CD4-positive, alpha-beta T cell treated with Interleukin-15 for 4 hours (primary cell): ENCODE results near the gene FIG4.
"Not testable (repeated sequence)": the region's sequence is repeated elsewhere in the genome, so short reads cannot be mapped to it uniquely, and the experiment has no call there.

ENCODE experiments used
- DNase-seq: peaks from one replicate; pipeline ENCODE4 v3.0.0-alpha.2; 2020; ENCODE audit warnings: low spot score

The FIG4 gene

DNA sequence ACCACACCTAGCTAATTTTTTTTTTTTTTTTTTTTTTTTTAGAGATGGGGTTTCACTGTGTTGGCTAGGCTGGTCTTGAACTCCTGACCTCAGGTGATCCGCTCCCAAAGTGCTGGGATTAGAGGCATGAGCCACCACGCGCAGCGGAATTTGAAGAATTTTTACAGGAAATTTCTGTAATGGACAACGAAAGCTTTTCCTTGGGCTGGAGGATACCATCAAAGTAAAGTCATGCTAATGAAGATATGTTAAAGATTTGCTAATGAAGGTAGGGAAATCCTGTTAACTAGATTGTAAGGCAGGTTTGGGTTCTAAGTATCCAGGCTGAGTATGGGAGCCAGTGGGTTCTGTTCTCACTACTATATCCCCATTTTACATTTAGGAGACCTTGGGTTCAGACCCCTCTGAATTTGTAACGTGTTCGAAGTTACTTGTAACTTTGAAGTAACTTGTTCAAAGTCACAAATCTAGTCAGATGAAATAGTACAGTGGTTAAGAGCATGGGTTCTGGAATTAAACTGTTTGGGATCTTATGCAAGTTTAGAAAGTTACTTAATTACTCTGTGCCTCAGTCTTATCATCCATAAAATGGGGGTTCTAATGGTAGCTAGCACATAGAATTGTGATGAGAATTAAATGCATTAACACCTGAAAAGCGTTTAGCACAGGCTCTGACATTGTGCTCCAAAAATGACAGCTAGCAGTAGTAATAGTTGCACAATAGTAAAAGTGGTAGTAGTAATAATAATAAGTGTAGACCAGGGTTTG lies 163.6 kb downstream of the FIG4 start:
- no peak for DNase-seq

DNA sequence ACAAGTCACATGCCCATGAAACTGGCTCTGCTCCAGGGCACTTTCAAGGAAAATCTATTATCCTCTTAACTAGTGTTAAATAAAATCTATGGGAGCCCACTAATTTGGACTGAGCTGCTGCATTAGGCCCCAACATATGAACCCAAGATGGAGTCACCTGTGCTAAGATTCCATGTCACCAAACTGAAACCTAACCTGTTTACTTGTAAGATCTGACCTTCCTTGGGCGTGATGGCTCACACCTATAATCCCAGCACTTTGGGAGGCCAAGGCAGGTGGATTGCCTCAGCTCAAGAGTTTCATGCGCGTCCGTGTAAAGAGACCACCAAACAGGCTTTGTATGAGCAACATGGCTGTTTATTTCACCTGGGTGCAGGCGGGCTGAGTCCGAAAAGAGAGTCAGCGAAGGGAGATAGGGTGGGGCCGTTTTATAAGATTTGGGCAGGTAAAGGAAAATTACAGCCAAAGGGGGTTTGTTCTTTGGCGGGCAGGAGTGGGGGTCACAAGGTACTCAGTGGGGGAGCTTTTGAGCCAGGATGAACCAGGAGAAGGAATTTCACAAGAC lies 164.5 kb downstream of the FIG4 start:
- DNase-seq: not testable (repeated sequence)

DNA sequence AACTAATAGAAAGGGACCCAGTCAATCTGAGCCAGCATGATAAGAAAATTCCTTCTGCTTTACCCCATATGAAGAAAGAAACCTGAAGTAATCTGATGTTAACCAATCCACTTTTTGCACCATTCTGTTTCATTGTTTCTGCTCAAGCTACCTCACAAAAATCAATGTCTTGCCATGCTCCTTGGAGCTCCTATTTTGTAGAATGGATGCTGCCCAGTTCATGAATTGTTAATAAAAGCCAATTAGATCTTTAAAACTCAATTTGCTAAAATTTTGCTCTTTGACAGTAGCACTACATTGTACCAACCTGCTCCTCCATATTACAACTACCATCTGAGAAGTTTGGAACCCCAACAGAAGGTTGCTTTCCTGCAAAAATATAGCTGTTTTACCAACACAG lies 170.8 kb downstream of the FIG4 start:
- DNase-seq: no peak

DNA sequence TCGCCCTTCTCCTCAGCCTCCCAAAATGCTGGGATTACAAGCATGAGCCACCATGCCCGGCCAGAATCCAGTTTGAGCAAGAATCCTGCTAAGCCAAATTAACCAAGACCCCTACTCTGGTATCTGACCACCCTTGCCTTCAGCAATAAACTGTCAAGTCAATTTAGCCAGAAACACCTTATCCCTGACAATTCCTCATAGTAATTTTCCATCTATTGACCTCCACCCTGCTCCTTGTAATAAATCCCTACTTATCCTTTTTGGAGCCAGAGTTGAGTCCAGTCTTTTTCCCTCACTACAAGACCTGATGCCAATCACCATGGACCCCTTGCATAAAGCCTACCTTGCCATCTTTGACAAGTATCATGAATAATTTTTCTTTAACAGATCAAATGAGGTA lies 173.0 kb downstream of the FIG4 start:
- no peak for DNase-seq

DNA sequence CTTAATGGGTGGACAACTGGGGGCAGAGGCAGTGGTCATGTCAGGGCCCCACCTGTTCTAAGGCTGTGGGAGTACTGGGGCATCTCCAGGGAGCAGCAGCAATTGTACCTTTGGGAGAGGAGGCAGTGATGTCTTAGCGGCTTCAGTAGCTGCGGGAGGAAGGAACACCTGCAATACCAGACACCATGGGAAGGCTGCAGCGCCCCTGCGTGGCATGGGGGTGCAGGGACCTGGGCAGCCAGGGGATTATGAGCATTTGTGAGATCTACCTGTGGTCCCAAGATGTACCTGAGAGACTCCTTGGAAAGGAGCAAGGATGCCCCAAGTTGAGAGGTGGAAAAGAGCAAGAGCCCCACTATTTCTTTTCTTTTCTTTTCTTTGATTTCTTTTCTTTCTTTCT lies 174.9 kb downstream of the FIG4 start:
- no peak for DNase-seq

DNA sequence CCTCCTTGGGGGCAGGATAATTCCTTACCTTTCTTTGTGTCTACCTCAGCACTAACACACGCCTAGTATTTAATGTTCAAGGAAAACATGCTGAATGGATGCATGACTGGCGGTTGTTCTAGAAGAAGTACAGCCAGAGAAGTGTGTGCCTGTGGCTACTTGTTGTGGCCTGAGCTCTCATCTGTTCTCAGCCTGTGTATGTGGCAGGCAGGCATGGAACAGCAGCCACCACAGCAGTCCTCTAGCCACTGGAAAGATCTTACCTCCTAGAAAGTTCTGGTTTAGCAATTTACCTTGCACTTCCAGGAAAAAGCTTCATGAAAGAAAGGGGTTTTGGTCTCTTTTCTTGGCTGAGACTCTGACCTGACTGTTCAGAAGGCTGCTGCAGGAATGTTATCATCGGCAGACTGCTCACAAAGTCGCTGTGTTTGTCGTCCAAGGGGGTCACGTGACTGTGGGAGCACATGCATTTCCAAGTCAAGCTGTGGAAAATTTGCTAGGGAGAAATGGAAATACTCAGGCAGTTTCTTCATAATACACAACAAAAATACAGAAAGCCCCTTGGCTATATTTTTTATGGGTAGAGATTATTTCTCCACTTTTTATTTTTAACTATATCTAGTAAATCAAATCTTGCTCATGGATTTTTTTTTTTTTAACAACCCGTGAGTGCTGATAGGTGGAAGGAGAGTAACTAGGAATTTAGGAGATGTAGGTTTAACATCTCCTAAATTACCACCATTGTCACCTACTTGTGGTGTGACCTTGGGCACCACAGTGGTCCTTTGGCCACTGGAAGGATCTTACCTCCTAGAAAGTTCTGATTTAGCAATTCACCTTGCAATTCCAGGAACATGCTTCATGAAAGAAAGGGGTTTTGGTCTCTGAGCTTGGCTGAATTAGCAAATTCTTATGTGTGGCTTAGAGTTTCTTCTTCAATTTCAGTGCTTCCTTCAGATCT lies 176.2 kb downstream of the FIG4 start:
- no peak for DNase-seq

DNA sequence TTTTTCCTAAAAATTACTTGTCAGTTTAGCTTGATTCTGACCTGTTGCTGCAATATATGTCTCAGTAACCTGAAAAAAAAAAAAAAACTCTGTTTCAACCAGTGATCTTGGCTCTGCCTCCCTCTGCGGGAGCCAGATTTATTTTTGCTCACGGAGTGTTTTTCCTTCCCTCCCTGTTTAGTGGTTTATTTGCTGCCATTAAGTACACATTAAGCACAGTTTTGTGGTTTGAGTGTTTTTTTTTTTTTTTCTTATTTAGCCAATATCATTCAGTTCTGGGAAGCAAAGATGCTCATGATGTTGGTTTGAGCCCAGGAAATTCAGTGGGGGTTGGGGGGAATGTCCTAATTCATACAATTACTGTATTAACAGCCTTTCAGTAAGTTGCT lies 176.9 kb downstream of the FIG4 start:
- no peak for DNase-seq

DNA sequence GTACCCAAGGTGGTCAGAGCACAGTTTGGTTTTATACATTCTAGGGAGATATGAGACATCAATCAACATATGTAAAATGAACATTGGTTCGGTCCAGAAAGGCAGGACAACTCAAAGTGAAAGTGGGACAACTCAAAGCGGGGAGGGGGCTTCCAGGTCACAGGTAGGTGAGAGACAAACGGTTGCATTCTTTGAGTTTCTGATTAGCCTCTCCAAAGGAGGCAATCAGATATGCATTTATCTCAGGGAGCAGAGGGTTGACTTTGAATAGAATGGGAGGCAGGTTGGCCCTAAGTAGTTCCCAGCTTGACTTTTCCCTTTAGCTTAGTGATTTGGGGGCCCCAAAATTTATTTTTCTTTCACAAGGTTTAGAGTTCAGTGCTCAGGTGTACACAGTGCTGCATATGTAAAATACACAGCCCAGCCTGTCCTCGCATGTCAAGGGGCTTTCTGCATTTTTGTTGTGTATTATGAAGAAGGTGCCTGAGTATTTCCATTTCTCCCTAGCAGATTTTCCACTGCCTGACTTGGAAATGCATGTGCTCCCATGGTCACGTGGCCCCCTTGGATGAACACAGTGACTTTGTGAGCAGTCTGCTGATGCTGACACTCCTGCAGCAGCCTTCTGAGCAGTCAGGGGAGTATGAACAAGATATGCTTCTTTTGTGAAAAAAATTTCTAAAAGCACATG lies 178.4 kb downstream of the FIG4 start:
- DNase-seq: not testable (repeated sequence)

DNA sequence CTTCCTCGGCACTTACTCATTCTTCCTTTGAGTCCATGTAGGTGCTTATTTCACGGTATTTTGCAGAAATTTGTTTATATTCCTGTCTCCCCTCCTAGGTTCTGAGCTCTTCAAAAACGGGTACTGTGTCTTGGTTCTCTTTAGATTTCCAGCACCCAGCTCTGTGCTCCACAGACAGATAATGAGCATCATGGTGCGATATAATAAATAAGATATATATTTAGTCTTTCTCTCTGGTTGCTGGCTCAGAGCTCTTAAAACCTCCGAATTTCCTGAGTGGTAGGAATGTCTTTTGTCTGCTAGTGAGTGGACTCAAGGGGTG lies 179.0 kb downstream of the FIG4 start:
- no peak for DNase-seq

DNA sequence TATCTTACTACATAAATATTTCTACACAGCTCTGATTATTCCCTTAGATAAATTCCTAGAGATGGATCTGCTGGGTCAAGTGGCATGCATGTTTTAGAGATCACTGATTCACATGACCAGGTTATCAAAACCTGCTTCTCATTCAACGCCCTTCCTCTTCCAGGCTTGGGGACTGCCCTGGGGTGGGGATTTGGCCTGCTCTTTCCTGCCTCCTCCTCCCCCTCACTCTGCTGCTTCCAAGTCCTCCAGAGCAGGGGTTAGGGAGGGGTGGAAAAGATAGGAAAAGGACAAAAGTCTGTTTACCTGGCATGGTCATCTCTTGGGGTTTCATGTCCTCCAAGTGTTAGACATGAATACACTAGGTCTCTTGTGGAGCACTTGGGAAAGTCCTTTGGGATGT lies 181.5 kb downstream of the FIG4 start:
- DNase-seq: no peak

DNA sequence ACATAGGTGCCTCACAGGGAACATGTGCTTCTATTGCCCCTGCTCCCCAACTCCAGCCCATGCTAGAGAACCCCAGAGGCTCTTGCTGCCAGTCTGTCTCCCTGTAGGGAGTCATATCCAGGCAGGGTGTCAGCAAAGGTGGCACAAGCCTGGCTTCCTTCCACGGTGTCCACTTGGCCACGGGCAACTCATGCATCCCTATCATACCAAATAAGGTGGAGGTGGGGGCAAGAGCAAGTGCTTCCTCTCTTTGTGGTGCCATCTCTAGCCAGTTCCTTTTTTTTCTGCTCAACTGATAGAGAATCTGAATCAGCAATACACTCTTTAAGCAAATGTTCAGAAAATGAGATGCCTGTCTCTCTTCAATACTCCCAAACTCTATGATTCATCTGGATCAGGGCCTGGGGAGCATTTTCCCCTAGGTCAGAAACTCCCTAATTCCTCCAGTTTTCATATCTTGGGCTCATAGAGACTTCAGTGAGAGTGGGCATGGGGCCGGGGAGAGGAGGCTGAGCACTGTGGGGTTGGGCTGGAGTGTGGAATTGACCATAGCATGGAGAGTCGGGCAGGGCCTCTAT lies 182.0 kb downstream of the FIG4 start:
- no peak for DNase-seq

DNA sequence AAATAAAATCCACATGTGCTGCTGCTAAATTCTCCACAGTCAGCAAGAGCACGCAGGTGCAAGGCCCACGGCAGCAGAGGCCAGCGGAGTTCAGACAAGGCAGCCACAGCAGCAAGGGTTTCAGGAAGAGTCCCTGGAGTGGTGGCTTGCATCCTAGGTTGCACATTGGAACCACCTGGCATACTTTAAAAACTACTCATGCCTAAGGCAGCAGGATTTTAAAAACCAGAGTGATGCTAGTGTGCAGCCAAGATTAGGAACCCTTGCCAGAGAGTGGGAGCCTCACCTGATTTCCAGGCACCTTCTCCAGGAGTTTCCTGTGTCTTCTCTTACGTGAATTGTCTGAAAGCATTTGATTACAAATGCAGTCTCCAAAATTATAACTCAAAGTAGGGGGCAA lies 183.0 kb downstream of the FIG4 start:
- no peak for DNase-seq

DNA sequence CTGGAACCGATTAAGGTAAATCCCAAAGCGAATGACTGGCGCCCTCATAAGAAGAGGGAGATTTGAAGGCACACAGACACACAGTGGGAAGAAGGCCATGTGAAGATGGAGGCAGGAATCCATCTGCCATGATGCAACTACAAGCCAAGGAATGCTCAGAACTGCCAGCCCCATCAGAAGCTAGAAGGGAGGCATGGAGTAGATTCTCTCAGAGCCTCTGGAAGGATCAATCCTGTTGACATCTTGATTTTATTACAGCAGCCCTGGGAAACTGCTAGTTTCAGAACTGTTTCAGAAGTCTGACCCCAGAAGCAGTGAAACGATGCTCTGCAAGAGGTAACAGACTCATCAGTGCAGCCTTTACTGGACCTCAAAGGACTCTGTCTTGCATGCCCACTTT lies 183.5 kb downstream of the FIG4 start:
- no peak for DNase-seq
